MM.1S (cell line): ENCODE measurements around the gene HSPG2.

Experiments
- CTCF ChIP-seq: fragments of 300-600 bp; sonication (generic); IDR thresholded peaks from 2 replicates; pipeline ENCODE4 v1.5.1; 2016; ENCODE audit warnings: antibody characterized with exemption, low read length, mixed read lengths
- EZH2 ChIP-seq: fragments of 300-600 bp; sonication (generic); optimal IDR thresholded peaks from 2 replicates; pipeline ENCODE3; 2017; ENCODE audit warnings: low read depth, mild to moderate bottlenecking, antibody characterized with exemption, low read length, mixed read lengths
- EZH2phosphoT487 ChIP-seq: fragments of 300-600 bp; sonication (generic); IDR thresholded peaks from 2 replicates; pipeline ENCODE4 v1.6.1; 2018; ENCODE audit warnings: antibody characterized with exemption, low read length

- TF ChIP-seq CTCF (no peak), EZH2 (no peak), EZH2phosphoT487 (no peak)
These were observed 7.0 kb downstream of the HSPG2 start for GRCh38 chr1:21930080-21930571.
